ENCODE measurements around the gene DCT. TPM values are rescaled to one million over a fixed set of nuclear protein-coding genes. Genes with fewer than 3 reads are reported as not detected.

DCT gene
- total and polyA plus RNA-seq, 5 donors from 2014 or later: 0.08 to 0.44 (median 0.10) TPM; not detected in 2

- H3K27me3 Mint-ChIP-seq: no peaks in the 10 kb centered on the region
- no peaks in the 10 kb centered on the region for H3K36me3 Mint-ChIP-seq
- H3K4me3 Mint-ChIP-seq: no peak overlapping the region
- no peaks in the 10 kb centered on the region for H3K36me3 ChIP-seq (ENCODE audit: control insufficient read depth, insufficient read depth, low read length)
- DNase-seq (no peak), ATAC-seq (ENCODE audit: low read depth in 2 of 2) (no peak)
- H3K4me3 ChIP-seq (ENCODE audit: low read depth, low read length): no peak overlapping the region
- H3K27me3 ChIP-seq (ENCODE audit: control insufficient read depth, insufficient read depth, low read length): no peaks in the 10 kb centered on the region
- no peaks in the 10 kb centered on the region for H3K4me1 Mint-ChIP-seq
- H3K9me3 Mint-ChIP-seq: peaks cover 0 to 3% (median 1%) of the 10 kb centered on the region in 7 donors
- no peak overlapping the region for H3K27ac Mint-ChIP-seq
- no peak overlapping the region for H3K27ac ChIP-seq (ENCODE audit: insufficient read depth, low read length, poor library complexity, severe bottlenecking)
- no peaks in the 10 kb centered on the region for H3K9me3 ChIP-seq (ENCODE audit: control insufficient read depth in 2 of 2, low read length in 2 of 2)
- H3K4me1 ChIP-seq (ENCODE audit: control insufficient read depth, insufficient read depth, low read length, poor library complexity, severe bottlenecking): no peaks in the 10 kb centered on the region
These were observed 84.8 kb downstream of the DCT start for GRCh38 chr13:94394723-94395122.

GRCh38 chr13:94390881-94391280 lies 88.6 kb downstream of the DCT start:
- H3K4me3 Mint-ChIP-seq: no peak overlapping the region
- peaks cover 0 to 2% (median 0%) of the 10 kb centered on the region in 7 donors for H3K9me3 Mint-ChIP-seq
- H3K9me3 ChIP-seq (ENCODE audit: control insufficient read depth in 2 of 2, low read length in 2 of 2): no peaks in the 10 kb centered on the region
- H3K27me3 ChIP-seq (ENCODE audit: control insufficient read depth, insufficient read depth, low read length): no peaks in the 10 kb centered on the region
- no peak overlapping the region for H3K4me3 ChIP-seq (ENCODE audit: low read depth, low read length)
- ATAC-seq (ENCODE audit: low read depth in 2 of 2) (no peak), DNase-seq (no peak)
- H3K27ac Mint-ChIP-seq: no peak overlapping the region
- H3K4me1 Mint-ChIP-seq: no peaks in the 10 kb centered on the region
- H3K36me3 Mint-ChIP-seq: no peaks in the 10 kb centered on the region
- H3K36me3 ChIP-seq (ENCODE audit: control insufficient read depth, insufficient read depth, low read length): no peaks in the 10 kb centered on the region
- no peak overlapping the region for H3K27ac ChIP-seq (ENCODE audit: insufficient read depth, low read length, poor library complexity, severe bottlenecking)
- no peaks in the 10 kb centered on the region for H3K4me1 ChIP-seq (ENCODE audit: control insufficient read depth, insufficient read depth, low read length, poor library complexity, severe bottlenecking)
- no peaks in the 10 kb centered on the region for H3K27me3 Mint-ChIP-seq

GRCh38 chr13:94389604-94390351 lies 89.7 kb downstream of the DCT start:
- Histone ChIP-seq H3K27me3 (ENCODE audit: control insufficient read depth, insufficient read depth, low read length) (no peaks in the 10 kb centered on the region), H3K36me3 (ENCODE audit: control insufficient read depth, insufficient read depth, low read length) (no peaks in the 10 kb centered on the region), H3K9me3 (ENCODE audit: control insufficient read depth in 2 of 2, low read length in 2 of 2) (no peaks in the 10 kb centered on the region), H3K27ac (ENCODE audit: insufficient read depth, low read length, poor library complexity, severe bottlenecking) (no peak overlapping the region), H3K4me3 (ENCODE audit: low read depth, low read length) (no peak overlapping the region), H3K4me1 (ENCODE audit: control insufficient read depth, insufficient read depth, low read length, poor library complexity, severe bottlenecking) (no peaks in the 10 kb centered on the region)
- no peak for DNase-seq
- H3K27ac Mint-ChIP-seq: no peak overlapping the region
- H3K4me3 Mint-ChIP-seq: no peak overlapping the region
- H3K4me1 Mint-ChIP-seq: no peaks in the 10 kb centered on the region
- H3K27me3 Mint-ChIP-seq: no peaks in the 10 kb centered on the region
- ATAC-seq (ENCODE audit: low read depth in 2 of 2): no peak
- H3K9me3 Mint-ChIP-seq: peaks cover 0 to 2% (median 0%) of the 10 kb centered on the region in 7 donors
- no peaks in the 10 kb centered on the region for H3K36me3 Mint-ChIP-seq

- Histone ChIP-seq H3K27me3 (ENCODE audit: control insufficient read depth, insufficient read depth, low read length) (no peaks in the 10 kb centered on the region), H3K9me3 (ENCODE audit: control insufficient read depth in 2 of 2, low read length in 2 of 2) (no peaks in the 10 kb centered on the region), H3K27ac (ENCODE audit: insufficient read depth, low read length, poor library complexity, severe bottlenecking) (no peak overlapping the region), H3K4me1 (ENCODE audit: control insufficient read depth, insufficient read depth, low read length, poor library complexity, severe bottlenecking) (no peaks in the 10 kb centered on the region), H3K36me3 (ENCODE audit: control insufficient read depth, insufficient read depth, low read length) (no peaks in the 10 kb centered on the region), H3K4me3 (ENCODE audit: low read depth, low read length) (no peak overlapping the region)
- DNase-seq (no peak), ATAC-seq (ENCODE audit: low read depth in 2 of 2) (no peak)
- Mint-ChIP-seq H3K4me1 (no peaks in the 10 kb centered on the region), H3K9me3 (peaks cover 0 to 2% (median 0%) of the 10 kb centered on the region in 7 donors), H3K27ac (no peak overlapping the region), H3K27me3 (no peaks in the 10 kb centered on the region), H3K36me3 (no peaks in the 10 kb centered on the region), H3K4me3 (no peak overlapping the region)
These were observed 92.4 kb downstream of the DCT start for GRCh38 chr13:94387047-94387446.

Other genes with a start within 250 kb of the DCT start
- 6.1 TPM for gene TGDS, start 116.5 kb upstream of the DCT start, total RNA-seq
- 10 to 100 TPM; 14.0 to 21.2 (median 15.0) TPM for gene TGDS, start 116.5 kb upstream of the DCT start, polyA plus RNA-seq
- gene GPR180, start 122.2 kb upstream of the DCT start, total RNA-seq: 2.1 TPM
- gene GPR180, start 122.2 kb upstream of the DCT start, polyA plus RNA-seq: 1 to 10 TPM; 1.5 to 2.6 (median 2.0) TPM
- gene SOX21, start 232.9 kb upstream of the DCT start, total RNA-seq: not detected
- gene SOX21, start 232.9 kb upstream of the DCT start, polyA plus RNA-seq: not detected

All from CD4-positive, CD25-positive, alpha-beta regulatory T cell (primary cell).